Activated T-helper 2 cell treated with anti-CD3 and anti-CD28 coated beads, Interferon-gamma antibody, Interleukin-2, Interleukin-4, amounts not matched to agents 10 μg/mL and 5 μg/mL and 100 μg/mL, durations not matched to agents 14 hours and 24 hours and 36 hours (primary cell): ENCODE measurements around the gene CCER1. TPM values are rescaled to one million over a fixed set of nuclear protein-coding genes. Genes with fewer than 3 reads are reported as not detected.
"Not testable (repeated sequence)": the region's sequence is repeated elsewhere in the genome, so short reads cannot be mapped to it uniquely, and the experiment has no call there.

Experiments used
- DNase-seq: peaks from one replicate; pipeline ENCODE4 v3.0.0; 2021; ENCODE audit warnings: low spot score
- H3K27ac Mint-ChIP-seq: one replicate; pipeline ENCODE4 v1.8.0; 2021; ENCODE audit warnings: mixed read lengths
- H3K27me3 Mint-ChIP-seq: one replicate; pipeline ENCODE4 v1.8.0; 2021; ENCODE audit warnings: low read depth, mixed read lengths
- H3K36me3 Mint-ChIP-seq: one replicate; pipeline ENCODE4 v1.8.0; 2021; ENCODE audit warnings: low read depth, mixed read lengths
- H3K4me1 Mint-ChIP-seq: one replicate; pipeline ENCODE4 v1.8.0; 2021; ENCODE audit warnings: low read depth, mixed read lengths
- H3K4me3 Mint-ChIP-seq: one replicate; pipeline ENCODE4 v1.8.0; 2021; ENCODE audit warnings: low read depth, mild to moderate bottlenecking, moderate library complexity, mixed read lengths
- H3K9me3 Mint-ChIP-seq: one replicate; pipeline ENCODE4 v1.8.0; 2021; ENCODE audit warnings: mixed read lengths
- intact Hi-C: fragments of 100-400 bp; cut with micrococcal nuclease; formaldehyde crosslinking; loops from one replicate; pipeline ENCODE4 v1.15.1; 2023
- total RNA-seq: library from RNA; stranded (reverse); gene quantifications from 2 replicates; pipeline ENCODE4 v1.2.3, GENCODE V29; 2022

The CCER1 gene
- not detected in 2 replicates for total RNA-seq

GRCh38 chr12:90954921-90955320 lies at the start of gene CCER1:
Gene CCER1, minus strand, starts transcription at chr12:90955176. Its CDS starts 434 bp downstream, at chr12:90954742.
- H3K9me3 Mint-ChIP-seq, result no peaks in the 10 kb centered on the region
- no peak for DNase-seq
- H3K27me3 Mint-ChIP-seq, result no peaks in the 10 kb centered on the region
- no peak within 1 kb of the TSS for H3K4me3 Mint-ChIP-seq
- no peaks in the 10 kb centered on the region for H3K4me1 Mint-ChIP-seq
- intact Hi-C loops, result no loop called here
- no peaks in the 10 kb centered on the region for H3K36me3 Mint-ChIP-seq
- no peak within 1 kb of the TSS for H3K27ac Mint-ChIP-seq

- H3K9me3 Mint-ChIP-seq, result no peaks in the 10 kb centered on the region
- no peak for DNase-seq
- H3K36me3 Mint-ChIP-seq, result no peaks in the 10 kb centered on the region
- peaks cover 16% of the 10 kb centered on the region for H3K4me1 Mint-ChIP-seq
- no peak overlapping the region for H3K4me3 Mint-ChIP-seq
- intact Hi-C loops, result no loop called here
- peaks cover 14% of the 10 kb centered on the region for H3K27me3 Mint-ChIP-seq
- no peak overlapping the region for H3K27ac Mint-ChIP-seq
These were observed 48.8 kb upstream of the CCER1 start for GRCh38 chr12:91003737-91004136.

- no peaks in the 10 kb centered on the region for H3K4me1 Mint-ChIP-seq
- no peak for DNase-seq
- H3K9me3 Mint-ChIP-seq, result no peaks in the 10 kb centered on the region
- no peaks in the 10 kb centered on the region for H3K36me3 Mint-ChIP-seq
- no peak overlapping the region for H3K4me3 Mint-ChIP-seq
- H3K27me3 Mint-ChIP-seq, result peaks cover 13% of the 10 kb centered on the region
- H3K27ac Mint-ChIP-seq, result no peak overlapping the region
- intact Hi-C loops, result no loop called here
These were observed 46.3 kb upstream of the CCER1 start for GRCh38 chr12:91001306-91001705.

GRCh38 chr12:90999966-91000365 lies 45.0 kb upstream of the CCER1 start:
- H3K27me3 Mint-ChIP-seq, result peaks cover 11% of the 10 kb centered on the region
- intact Hi-C loops, result no loop called here
- no peaks in the 10 kb centered on the region for H3K4me1 Mint-ChIP-seq
- no peak overlapping the region for H3K27ac Mint-ChIP-seq
- no peak overlapping the region for H3K4me3 Mint-ChIP-seq
- DNase-seq, result no peak
- no peaks in the 10 kb centered on the region for H3K36me3 Mint-ChIP-seq
- H3K9me3 Mint-ChIP-seq, result no peaks in the 10 kb centered on the region

GRCh38 chr12:90999527-90999926 lies 44.6 kb upstream of the CCER1 start:
- intact Hi-C loops, result no loop called here
- H3K36me3 Mint-ChIP-seq, result no peaks in the 10 kb centered on the region
- DNase-seq, result no peak
- no peaks in the 10 kb centered on the region for H3K4me1 Mint-ChIP-seq
- H3K9me3 Mint-ChIP-seq, result no peaks in the 10 kb centered on the region
- peaks cover 8% of the 10 kb centered on the region for H3K27me3 Mint-ChIP-seq
- H3K4me3 Mint-ChIP-seq, result no peak overlapping the region
- H3K27ac Mint-ChIP-seq, result no peak overlapping the region

- intact Hi-C loops, result no loop called here
These were observed 40.0 kb upstream of the CCER1 start for GRCh38 chr12:90995010-90995409.

GRCh38 chr12:90991952-90992465 lies 37.0 kb upstream of the CCER1 start:
- DNase-seq, result no peak
- no peaks in the 10 kb centered on the region for H3K9me3 Mint-ChIP-seq
- H3K36me3 Mint-ChIP-seq, result no peaks in the 10 kb centered on the region
- peaks cover 2% of the 10 kb centered on the region for H3K27me3 Mint-ChIP-seq
- H3K4me3 Mint-ChIP-seq, result no peak overlapping the region
- H3K4me1 Mint-ChIP-seq, result no peaks in the 10 kb centered on the region
- intact Hi-C loops, result no loop called here
- no peak overlapping the region for H3K27ac Mint-ChIP-seq

More at GRCh38 chr12:90995010-90995409, 40.0 kb upstream of the CCER1 start:
- Mint-ChIP-seq H3K9me3 (no peaks in the 10 kb centered on the region), H3K4me3 (no peak overlapping the region), H3K4me1 (no peaks in the 10 kb centered on the region), H3K27me3 (peaks cover 2% of the 10 kb centered on the region), H3K36me3 (no peaks in the 10 kb centered on the region), H3K27ac (no peak overlapping the region)
- no peak for DNase-seq

GRCh38 chr12:90990611-90991010 lies 35.6 kb upstream of the CCER1 start:
- Mint-ChIP-seq H3K27me3 (no peaks in the 10 kb centered on the region), H3K27ac (no peak overlapping the region), H3K36me3 (no peaks in the 10 kb centered on the region), H3K4me3 (no peak overlapping the region), H3K9me3 (no peaks in the 10 kb centered on the region), H3K4me1 (no peaks in the 10 kb centered on the region)
- DNase-seq, result no peak
- intact Hi-C loops, result no loop called here

GRCh38 chr12:90989686-90990111 lies 34.7 kb upstream of the CCER1 start:
- Mint-ChIP-seq H3K36me3 (no peaks in the 10 kb centered on the region), H3K4me1 (no peaks in the 10 kb centered on the region), H3K27me3 (no peaks in the 10 kb centered on the region), H3K4me3 (no peak overlapping the region), H3K9me3 (no peaks in the 10 kb centered on the region), H3K27ac (no peak overlapping the region)
- intact Hi-C loops, result no loop called here
- DNase-seq, result no peak

GRCh38 chr12:90987520-90987919 lies 32.5 kb upstream of the CCER1 start:
- Mint-ChIP-seq H3K27me3 (peaks cover 1% of the 10 kb centered on the region), H3K4me1 (no peaks in the 10 kb centered on the region), H3K9me3 (no peaks in the 10 kb centered on the region), H3K4me3 (no peak overlapping the region), H3K27ac (no peak overlapping the region), H3K36me3 (no peaks in the 10 kb centered on the region)
- intact Hi-C loops, result no loop called here
- DNase-seq, result no peak

- Mint-ChIP-seq H3K4me1 (no peaks in the 10 kb centered on the region), H3K27me3 (peaks cover 2% of the 10 kb centered on the region), H3K9me3 (no peaks in the 10 kb centered on the region), H3K27ac (no peak overlapping the region), H3K4me3 (no peak overlapping the region), H3K36me3 (no peaks in the 10 kb centered on the region)
- DNase-seq, result no peak
- intact Hi-C loops, result no loop called here
These were observed 32.1 kb upstream of the CCER1 start for GRCh38 chr12:90987101-90987500.

GRCh38 chr12:90985331-90985730 lies 30.4 kb upstream of the CCER1 start:
- H3K27me3 Mint-ChIP-seq, H3K4me1 Mint-ChIP-seq, H3K36me3 Mint-ChIP-seq, DNase-seq, H3K27ac Mint-ChIP-seq, H3K9me3 Mint-ChIP-seq, intact Hi-C loops, H3K4me3 Mint-ChIP-seq: not testable (repeated sequence)

GRCh38 chr12:90984114-90984513 lies 29.1 kb upstream of the CCER1 start:
- H3K9me3 Mint-ChIP-seq, result no peaks in the 10 kb centered on the region
- intact Hi-C loops, result no loop called here
- H3K27me3 Mint-ChIP-seq, result peaks cover 2% of the 10 kb centered on the region
- H3K27ac Mint-ChIP-seq, result no peak overlapping the region
- no peak for DNase-seq
- no peaks in the 10 kb centered on the region for H3K36me3 Mint-ChIP-seq
- no peak overlapping the region for H3K4me3 Mint-ChIP-seq
- H3K4me1 Mint-ChIP-seq, result no peaks in the 10 kb centered on the region

GRCh38 chr12:90982170-90982569 lies 27.2 kb upstream of the CCER1 start:
- Mint-ChIP-seq H3K27ac (no peak overlapping the region), H3K36me3 (no peaks in the 10 kb centered on the region), H3K9me3 (no peaks in the 10 kb centered on the region), H3K4me1 (no peaks in the 10 kb centered on the region), H3K4me3 (no peak overlapping the region), H3K27me3 (peaks cover 2% of the 10 kb centered on the region)
- DNase-seq, result no peak
- intact Hi-C loops, result no loop called here
